ENCODE measurements around the gene DNAJA3.

Gene DNAJA3

DNA sequence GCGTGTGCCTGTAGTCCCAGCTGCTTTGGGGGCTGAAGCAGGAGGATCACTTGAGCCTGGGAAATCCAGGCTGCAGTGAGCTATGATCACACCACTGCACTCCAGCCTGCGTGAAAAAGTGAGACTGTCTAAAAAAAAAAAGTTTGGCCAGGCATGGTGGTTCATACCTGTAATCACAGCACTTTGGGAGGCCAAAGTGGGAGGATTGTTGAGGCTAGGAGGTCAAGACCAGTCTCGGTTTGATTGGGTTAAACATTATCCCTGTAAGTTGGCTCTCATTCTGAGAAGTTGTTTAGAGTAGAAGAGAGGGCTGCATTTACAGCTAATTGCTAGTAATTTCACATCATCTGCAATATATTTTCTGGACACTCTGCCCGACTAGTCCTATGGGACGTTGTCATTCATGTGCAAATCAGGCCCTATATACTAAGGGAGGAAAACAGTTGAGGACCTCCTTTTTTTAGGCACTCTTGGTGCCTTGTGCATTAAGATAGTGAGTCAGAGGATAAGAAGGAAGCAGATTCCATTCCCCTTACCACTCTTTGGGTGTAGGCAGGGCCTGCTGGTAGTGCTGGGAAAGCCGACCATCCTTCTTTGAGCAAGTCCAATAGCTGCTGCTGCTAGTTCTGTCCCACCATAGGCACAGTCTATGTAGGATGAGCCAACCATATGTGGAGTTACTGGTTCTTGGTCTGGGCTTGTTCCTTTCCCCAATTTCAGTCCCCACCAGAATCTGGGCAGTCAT, 69.2 kb downstream of the DNAJA3 start:
- peak overlapping the region; percentile 85 for H3K27ac ChIP-seq
- DNase-seq (ENCODE audit: low spot score): peak; percentile 62
- CTCF ChIA-PET: no interaction called here
- TF ChIP-seq, protein P1, sequence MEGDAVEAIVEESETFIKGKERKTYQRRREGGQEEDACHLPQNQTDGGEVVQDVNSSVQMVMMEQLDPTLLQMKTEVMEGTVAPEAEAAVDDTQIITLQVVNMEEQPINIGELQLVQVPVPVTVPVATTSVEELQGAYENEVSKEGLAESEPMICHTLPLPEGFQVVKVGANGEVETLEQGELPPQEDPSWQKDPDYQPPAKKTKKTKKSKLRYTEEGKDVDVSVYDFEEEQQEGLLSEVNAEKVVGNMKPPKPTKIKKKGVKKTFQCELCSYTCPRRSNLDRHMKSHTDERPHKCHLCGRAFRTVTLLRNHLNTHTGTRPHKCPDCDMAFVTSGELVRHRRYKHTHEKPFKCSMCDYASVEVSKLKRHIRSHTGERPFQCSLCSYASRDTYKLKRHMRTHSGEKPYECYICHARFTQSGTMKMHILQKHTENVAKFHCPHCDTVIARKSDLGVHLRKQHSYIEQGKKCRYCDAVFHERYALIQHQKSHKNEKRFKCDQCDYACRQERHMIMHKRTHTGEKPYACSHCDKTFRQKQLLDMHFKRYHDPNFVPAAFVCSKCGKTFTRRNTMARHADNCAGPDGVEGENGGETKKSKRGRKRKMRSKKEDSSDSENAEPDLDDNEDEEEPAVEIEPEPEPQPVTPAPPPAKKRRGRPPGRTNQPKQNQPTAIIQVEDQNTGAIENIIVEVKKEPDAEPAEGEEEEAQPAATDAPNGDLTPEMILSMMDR (conservative IDR thresholded peaks at IDR 0.05; ENCODE audit: low read depth): no peak
- POLR2A ChIA-PET (ENCODE audit: low non-redundant PET): no interaction called here

DNA sequence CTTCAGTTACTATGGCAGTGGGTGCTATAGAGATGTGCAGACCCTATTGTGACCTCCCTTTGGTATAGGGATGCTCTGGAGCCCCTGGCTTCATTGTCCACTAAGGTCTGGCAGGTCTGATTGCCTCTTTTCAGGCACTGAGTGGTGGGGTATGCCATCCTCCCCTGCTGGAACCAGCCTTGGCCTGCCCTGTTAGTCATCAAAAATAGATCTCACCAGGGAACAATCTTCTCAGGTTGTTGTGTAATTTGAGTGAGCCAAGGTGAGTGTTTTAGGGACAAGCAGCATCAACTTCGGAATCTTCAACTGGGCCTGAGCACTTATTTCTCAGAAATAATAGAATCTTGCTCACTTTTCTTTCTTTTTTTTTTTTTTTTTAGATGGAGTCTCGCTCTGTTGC, 70.1 kb downstream of the DNAJA3 start:
- POLR2A ChIA-PET (ENCODE audit: low non-redundant PET): no interaction called here
- peak overlapping the region; percentile 85 for H3K27ac ChIP-seq
- CTCF ChIA-PET: interaction anchor here (0.6 kb wide), 1 partner anchor 596 kb away, joined by 3 read pairs; no protein-coding TSS in a partner anchor
- TF ChIP-seq, protein P1 (conservative IDR thresholded peaks at IDR 0.05; ENCODE audit: low read depth): no peak
- DNase-seq (ENCODE audit: low spot score): peak; percentile 80

DNA sequence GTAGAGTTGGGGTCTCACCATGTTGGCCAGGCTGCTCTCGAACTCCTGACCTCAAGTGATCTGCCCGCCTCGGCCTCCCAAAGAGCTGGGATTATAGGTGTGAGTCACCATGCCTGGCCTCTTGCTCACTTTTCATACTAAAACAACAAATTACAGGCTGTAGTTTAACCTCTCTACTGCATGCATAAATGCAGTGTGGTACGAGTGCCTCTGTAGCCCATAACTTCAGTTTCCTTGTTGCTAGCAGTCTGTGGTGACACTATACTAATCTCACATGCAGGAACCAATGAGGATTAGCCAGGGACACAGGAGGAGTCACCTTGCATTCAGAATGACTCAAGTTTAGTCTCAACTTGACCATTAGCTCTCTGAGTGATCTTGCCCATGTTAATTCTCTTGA, 70.6 kb downstream of the DNAJA3 start:
- ChIA-PET POLR2A (ENCODE audit: low non-redundant PET) (interaction anchor here (0.7 kb wide), 1 partner anchor 37 kb away, joined by 6 read pairs; no protein-coding TSS in a partner anchor), CTCF (interaction anchor here (0.6 to 1.0 kb wide), 2 partner anchors 9 to 596 kb away, joined by 3 to 5 read pairs; no protein-coding TSS in a partner anchor)
- peak; percentile 26 for DNase-seq (ENCODE audit: low spot score)
- TF ChIP-seq, protein P1 (conservative IDR thresholded peaks at IDR 0.05; ENCODE audit: low read depth): no peak
- H3K27ac ChIP-seq: peak overlapping the region; percentile 85

DNA sequence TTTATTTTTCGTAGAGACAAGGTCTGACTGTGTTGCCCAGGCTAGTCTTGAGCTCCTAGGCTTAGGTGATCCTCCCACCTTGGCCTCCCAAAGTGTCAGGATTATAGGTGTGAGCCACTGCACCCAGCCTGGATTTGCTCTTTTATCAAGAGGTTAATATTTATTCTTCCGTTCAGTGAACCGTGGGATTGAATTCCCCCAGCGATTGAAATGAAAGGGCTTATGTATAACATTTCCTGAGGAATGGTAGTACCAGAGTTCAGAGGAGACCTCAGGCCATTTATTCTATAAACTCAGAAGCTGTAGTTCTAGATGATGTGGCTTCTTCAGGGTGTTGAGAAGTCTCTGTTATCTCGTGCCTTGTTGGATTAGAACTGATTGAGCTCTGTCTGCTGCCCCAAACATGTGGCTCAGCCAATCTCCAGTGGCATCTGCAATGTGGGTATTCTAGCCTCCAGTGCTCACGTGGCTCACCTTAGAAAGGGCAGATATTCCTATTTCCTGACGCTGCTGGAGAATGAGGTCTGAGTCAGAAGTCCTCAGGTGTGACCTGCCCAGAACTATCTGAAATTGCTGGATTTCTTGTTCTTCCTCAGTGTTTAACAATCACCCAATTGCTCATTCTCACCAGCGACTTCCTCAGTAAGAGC, 73.0 kb downstream of the DNAJA3 start:
- CTCF ChIA-PET: interaction anchor here (0.6 to 0.8 kb wide), 2 partner anchors 22 to 93 kb away, joined by 3 to 4 read pairs; partner anchors contain the start of gene HMOX2
- TF ChIP-seq, protein P1 (conservative IDR thresholded peaks at IDR 0.05; ENCODE audit: low read depth): no peak
- POLR2A ChIA-PET (ENCODE audit: low non-redundant PET): no interaction called here
- peak; percentile 55 for DNase-seq (ENCODE audit: low spot score)
- H3K27ac ChIP-seq: peak overlapping the region; percentile 23; the same call in 1 of the 2 replicates

DNA sequence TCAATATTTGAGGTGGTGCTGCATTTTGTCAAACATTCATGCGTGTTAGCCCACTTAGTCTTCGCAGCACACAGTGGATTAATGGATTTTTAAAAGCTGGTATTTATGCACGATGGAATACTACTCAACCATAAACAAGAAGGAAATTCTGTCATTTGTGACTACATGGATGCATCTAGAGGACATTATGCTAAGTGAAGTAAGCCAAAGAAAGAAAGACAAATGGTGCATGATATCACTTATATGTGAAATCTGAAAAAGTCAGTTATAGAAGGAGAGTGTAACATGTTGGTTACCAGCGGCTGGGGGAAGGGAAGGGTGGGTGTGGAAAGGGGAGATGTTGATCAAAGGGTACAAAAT, 73.5 kb downstream of the DNAJA3 start:
- H3K27ac ChIP-seq: no peak overlapping the region; the same call in 1 of the 2 replicates
- TF ChIP-seq, protein P1 (conservative IDR thresholded peaks at IDR 0.05; ENCODE audit: low read depth): no peak
- CTCF ChIA-PET: interaction anchor here (0.5 to 0.8 kb wide), 3 partner anchors 23 to 634 kb away, joined by 3 to 4 read pairs (median 4); partner anchors contain the start of gene HMOX2
- DNase-seq (ENCODE audit: low spot score): no peak
- POLR2A ChIA-PET (ENCODE audit: low non-redundant PET): no interaction called here

DNA sequence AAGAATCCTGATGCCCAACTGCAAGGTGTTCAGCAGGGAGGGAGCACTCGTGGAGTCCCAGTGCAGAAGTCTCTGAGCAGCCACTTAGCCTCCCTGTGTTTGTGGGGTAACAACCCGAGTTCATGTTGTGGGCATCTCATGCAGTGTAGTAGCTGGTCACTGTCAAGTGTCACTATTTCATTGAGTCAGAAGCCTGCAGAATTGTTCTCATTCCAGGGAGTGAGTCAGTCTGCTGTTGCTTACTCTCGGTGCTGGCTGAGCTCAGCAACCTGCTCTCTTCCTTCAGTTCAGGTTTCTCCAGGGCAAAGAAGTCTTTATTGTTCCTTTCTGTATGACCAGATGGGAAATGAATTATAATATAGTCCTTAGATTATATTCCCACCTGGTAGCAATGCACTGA, 74.6 kb downstream of the DNAJA3 start:
- ChIA-PET CTCF (interaction anchor here (0.8 to 1.9 kb wide), 2 partner anchors 24 to 33 kb away, joined by 3 to 7 read pairs; partner anchors contain the start of gene HMOX2), POLR2A (ENCODE audit: low non-redundant PET) (no interaction called here)
- DNase-seq (ENCODE audit: low spot score): peak; percentile 87
- TF ChIP-seq, protein P1 (conservative IDR thresholded peaks at IDR 0.05; ENCODE audit: low read depth): no peak
- H3K27ac ChIP-seq: peak overlapping the region; percentile 61
